ENCODE measurements around the gene IFTAP. TPM values are rescaled to one million over a fixed set of nuclear protein-coding genes. Genes with fewer than 3 reads are reported as not detected.

The IFTAP gene
- 66.0 TPM for total RNA-seq

GRCh38 chr11:36594316-36594989 lies at the start of gene IFTAP:
Gene IFTAP, plus strand, starts transcription at chr11:36594502. Its CDS starts 15,602 bp downstream, at chr11:36610104.

GRCh38 chr11:36567694-36568093 lies 26.6 kb upstream of the IFTAP start, which contains the start of gene RAG1:
Gene RAG1, plus strand, starts transcription at chr11:36568007. Its CDS starts 5,298 bp downstream, at chr11:36573305.

DNA sequence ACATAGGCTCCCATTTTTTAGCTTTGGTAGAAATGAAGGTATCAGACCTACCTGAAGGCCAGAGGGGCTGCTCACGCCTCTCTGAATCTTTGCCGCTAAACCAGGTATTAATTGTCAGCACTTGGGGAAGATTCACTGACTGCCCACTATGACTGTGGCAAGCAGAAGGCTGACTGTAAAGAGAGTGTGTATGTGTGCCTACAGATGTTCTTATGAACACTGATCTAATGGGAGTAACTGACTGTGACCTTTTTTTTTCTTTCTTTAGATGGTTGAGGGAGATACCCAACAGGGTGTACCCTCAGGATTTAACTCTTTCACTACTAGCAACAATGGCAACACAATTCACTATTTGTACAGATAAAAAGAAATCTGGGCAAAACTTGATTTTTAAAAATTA lies 3.7 kb downstream of the IFTAP start, which contains the start of gene RAG2:
Gene RAG2, minus strand, starts transcription at position 186 of the 400 bp plus-strand sequence. CDS start 4,068 bp downstream, outside the sequence.

Other genes starting within 250 kb of the IFTAP start
- 14.8 TPM for gene TRAF6, start 84.2 kb upstream of the IFTAP start, total RNA-seq
- gene RAG1, start 26.5 kb upstream of the IFTAP start, total RNA-seq, result 0.69 TPM
- gene RAG2, start 3.7 kb downstream of the IFTAP start, total RNA-seq, result not detected